HEK293 (cell line): ENCODE measurements around the gene DPEP1.

Experiments
- CTCF ChIA-PET: fragments of 350-600 bp; formaldehyde crosslinking; extraction: SDS; loops from one replicate; lab custom pipeline; 2021; ENCODE audit warnings: antibody characterized with exemption; lab: Yijun Ruan, JAX
- POLR2A ChIA-PET: fragments of 300-600 bp; formaldehyde crosslinking; extraction: SDS; loops from one replicate; lab custom pipeline; 2020; ENCODE audit warnings: antibody characterized with exemption, inconsistent platforms; lab: Yijun Ruan, JAX
- H3K27ac ChIP-seq: fragments of 200-500 bp; sonication (Bioruptor generic); 2 replicates; pipeline ENCODE4 v1.5.1; 2014; ENCODE audit warnings: low read depth, low read length, control low read depth, inconsistent platforms; ENCODE audit errors: extremely low read depth
- H3K36me3 ChIP-seq, 2 experiments: fragments of 200-500 bp in 1 of 2; sonication (Bioruptor generic) in 1 of 2; 1 replicate in 1 of 2; 2 replicates in 1 of 2; pipeline ENCODE4 v1.5.1; 2014 to 2017; ENCODE audit warnings: inconsistent platforms in 2 of 2, low read length in 2 of 2; ENCODE audit not compliant: control insufficient read depth in 2 of 2, insufficient read depth in 1 of 2
- H3K4me1 ChIP-seq: fragments of 200-500 bp; sonication (Bioruptor generic); 2 replicates; pipeline ENCODE4 v1.5.1; 2014; ENCODE audit warnings: mild to moderate bottlenecking, low read length, inconsistent platforms; ENCODE audit not compliant: control insufficient read depth, insufficient read depth
- H3K4me3 ChIP-seq: 2 replicates; pipeline ENCODE4 v1.5.1; 2011; ENCODE audit warnings: low read depth, mild to moderate bottlenecking, control low read depth, low read length, moderate library complexity
- H3K9me3 ChIP-seq: fragments of 200-500 bp; sonication (Bioruptor generic); 2 replicates; pipeline ENCODE4 v1.5.1; 2014; ENCODE audit warnings: low read depth, low read length, inconsistent platforms; ENCODE audit not compliant: control insufficient read depth, insufficient read depth
- KLF9 ChIP-seq: fragments of 450-650 bp; formaldehyde crosslinking; IDR thresholded peaks from 2 replicates; pipeline ENCODE4 v1.5.1; 2016; ENCODE audit warnings: missing biosample characterization, missing genetic modification characterization, low read depth
- SP3 ChIP-seq: fragments of 450-650 bp; formaldehyde crosslinking; IDR thresholded peaks from 2 replicates; pipeline ENCODE4 v1.5.1; 2016; ENCODE audit warnings: missing biosample characterization, missing genetic modification characterization
- WT1 ChIP-seq: fragments of 450-650 bp; formaldehyde crosslinking; IDR thresholded peaks from 2 replicates; pipeline ENCODE4 v1.5.1; 2016; ENCODE audit warnings: missing biosample characterization, missing genetic modification characterization
- ZFP37 ChIP-seq: fragments of 450-650 bp; formaldehyde crosslinking; IDR thresholded peaks from 2 replicates; pipeline ENCODE4 v1.5.1; 2016; ENCODE audit warnings: missing biosample characterization, missing genetic modification characterization
- ZNF10 ChIP-seq: fragments of 450-650 bp; formaldehyde crosslinking; IDR thresholded peaks from 2 replicates; pipeline ENCODE4 v1.5.1; 2017; ENCODE audit warnings: missing biosample characterization, missing genetic modification characterization
- ZNF174 ChIP-seq: fragments of 450-650 bp; formaldehyde crosslinking; IDR thresholded peaks from 2 replicates; pipeline ENCODE4 v1.5.0; 2017; ENCODE audit warnings: missing biosample characterization, mild to moderate bottlenecking, missing genetic modification characterization
- ZNF2 ChIP-seq: fragments of 450-650 bp; formaldehyde crosslinking; IDR thresholded peaks from 2 replicates; pipeline ENCODE4 v1.5.1; 2016; ENCODE audit warnings: missing biosample characterization, missing genetic modification characterization
- ZNF214 ChIP-seq: fragments of 450-650 bp; formaldehyde crosslinking; IDR thresholded peaks from 2 replicates; pipeline ENCODE4 v1.5.1; 2017; ENCODE audit warnings: missing biosample characterization, mild to moderate bottlenecking, missing genetic modification characterization, borderline replicate concordance
- ZNF221 ChIP-seq: fragments of 450-650 bp; formaldehyde crosslinking; IDR thresholded peaks from 2 replicates; pipeline ENCODE4 v1.5.1; 2017; ENCODE audit warnings: missing biosample characterization, missing genetic modification characterization, borderline replicate concordance
- ZNF223 ChIP-seq: fragments of 450-650 bp; formaldehyde crosslinking; IDR thresholded peaks from 2 replicates; pipeline ENCODE4 v1.5.1; 2016; ENCODE audit warnings: missing biosample characterization, missing genetic modification characterization
- ZNF292 ChIP-seq: fragments of 450-650 bp; formaldehyde crosslinking; IDR thresholded peaks from 2 replicates; pipeline ENCODE4 v1.5.1; 2016; ENCODE audit warnings: low read depth, missing biosample characterization, missing genetic modification characterization, borderline replicate concordance
- ZNF335 ChIP-seq: fragments of 450-650 bp; formaldehyde crosslinking; conservative IDR thresholded peaks from 2 replicates; pipeline ENCODE4 v1.5.1; 2016; ENCODE audit warnings: missing biosample characterization, missing genetic modification characterization
- ZNF341 ChIP-seq: fragments of 450-650 bp; formaldehyde crosslinking; IDR thresholded peaks from 2 replicates; pipeline ENCODE4; 2016; ENCODE audit warnings: low read depth, missing biosample characterization, missing genetic modification characterization
- ZNF394 ChIP-seq: fragments of 450-650 bp; formaldehyde crosslinking; IDR thresholded peaks from 2 replicates; pipeline ENCODE4 v1.5.1; 2016; ENCODE audit warnings: missing biosample characterization, missing genetic modification characterization, mild to moderate bottlenecking, moderate library complexity, borderline replicate concordance
- ZNF404 ChIP-seq: fragments of 450-650 bp; formaldehyde crosslinking; IDR thresholded peaks from 2 replicates; pipeline ENCODE4 v1.5.1; 2017; ENCODE audit warnings: missing biosample characterization, missing genetic modification characterization
- ZNF473 ChIP-seq: fragments of 450-650 bp; formaldehyde crosslinking; IDR thresholded peaks from 2 replicates; pipeline ENCODE4 v1.5.1; 2017; ENCODE audit warnings: missing biosample characterization, missing genetic modification characterization
- ZNF521 ChIP-seq: fragments of 450-650 bp; formaldehyde crosslinking; IDR thresholded peaks from 2 replicates; pipeline ENCODE4 v1.5.1; 2017; ENCODE audit warnings: missing biosample characterization, mild to moderate bottlenecking, missing genetic modification characterization
- ZNF610 ChIP-seq: fragments of 450-650 bp; formaldehyde crosslinking; IDR thresholded peaks from 2 replicates; pipeline ENCODE4 v1.5.1; 2016; ENCODE audit warnings: missing biosample characterization, missing genetic modification characterization, borderline replicate concordance
- TF ChIP-seq, protein P1 (sequence below): fragments of 450-650 bp; formaldehyde crosslinking; IDR thresholded peaks from 2 replicates; pipeline ENCODE4 v1.5.1; 2016; ENCODE audit warnings: missing biosample characterization, missing genetic modification characterization
- TF ChIP-seq, protein P2 (sequence below): fragments of 450-650 bp; formaldehyde crosslinking; IDR thresholded peaks from 2 replicates; pipeline ENCODE4 v1.5.1; 2017; ENCODE audit warnings: missing biosample characterization, missing genetic modification characterization
- TF ChIP-seq, protein P3 (sequence below): fragments of 450-650 bp; formaldehyde crosslinking; IDR thresholded peaks from 2 replicates; pipeline ENCODE4 v1.5.1; 2016; ENCODE audit warnings: missing biosample characterization, missing genetic modification characterization
- TF ChIP-seq, protein P4 (sequence below): fragments of 450-650 bp; formaldehyde crosslinking; IDR thresholded peaks from 2 replicates; pipeline ENCODE4 v1.5.1; 2017; ENCODE audit warnings: missing biosample characterization, missing genetic modification characterization
- TF ChIP-seq, protein P5 (sequence below): fragments of 450-650 bp; formaldehyde crosslinking; IDR thresholded peaks from 2 replicates; pipeline ENCODE4 v1.5.1; 2016; ENCODE audit warnings: missing biosample characterization, missing genetic modification characterization, low read depth
- TF ChIP-seq, protein P6 (sequence below): fragments of 450-650 bp; formaldehyde crosslinking; IDR thresholded peaks from 2 replicates; pipeline ENCODE4 v1.5.1; 2016; ENCODE audit warnings: missing biosample characterization, missing genetic modification characterization

Gene DPEP1

DNA sequence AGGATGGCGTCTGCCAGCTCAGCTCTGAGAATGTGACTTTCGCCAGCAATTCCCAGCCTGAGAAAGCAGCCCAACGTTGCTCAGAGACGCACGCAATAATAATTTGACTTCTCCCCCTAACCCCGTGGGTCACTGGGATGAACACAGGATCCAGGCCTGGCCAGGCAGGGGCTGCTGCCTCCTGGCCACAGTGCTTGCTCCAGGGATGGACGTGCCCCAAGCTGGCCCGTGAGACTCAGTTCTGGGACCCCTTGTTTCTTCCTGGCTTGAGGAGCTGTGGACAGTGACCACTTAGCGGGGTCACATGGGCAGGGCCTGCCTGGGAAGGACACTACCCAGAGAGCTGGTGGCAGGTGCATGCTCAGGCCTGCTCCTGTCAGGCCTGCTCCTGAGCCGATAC, 13.5 kb upstream of the DPEP1 start:
- ChIA-PET POLR2A (no interaction called here), CTCF (interaction anchor here (0.5 to 2.4 kb wide), 8 partner anchors 8 to 99 kb away, joined by 3 to 18 read pairs (median 4); no protein-coding TSS in a partner anchor)
- Histone ChIP-seq H3K9me3 (no peaks in the 10 kb centered on the region), H3K36me3 (no peaks in the 10 kb centered on the region), H3K4me1 (no peaks in the 10 kb centered on the region), H3K4me3 (no peak overlapping the region), H3K27ac (no peak overlapping the region)
- TF ChIP-seq ZNF473 (tag by site-specific recombination) (no peak), ZNF10 (tag by site-specific recombination) (no peak), SP3 (tag by site-specific recombination) (no peak), ZNF394 (tag by site-specific recombination) (no peak)
- TF ChIP-seq, protein P1, sequence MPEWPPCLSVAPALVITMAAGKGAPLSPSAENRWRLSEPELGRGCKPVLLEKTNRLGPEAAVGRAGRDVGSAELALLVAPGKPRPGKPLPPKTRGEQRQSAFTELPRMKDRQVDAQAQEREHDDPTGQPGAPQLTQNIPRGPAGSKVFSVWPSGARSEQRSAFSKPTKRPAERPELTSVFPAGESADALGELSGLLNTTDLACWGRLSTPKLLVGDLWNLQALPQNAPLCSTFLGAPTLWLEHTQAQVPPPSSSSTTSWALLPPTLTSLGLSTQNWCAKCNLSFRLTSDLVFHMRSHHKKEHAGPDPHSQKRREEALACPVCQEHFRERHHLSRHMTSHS (tag by site-specific recombination) = no peak
- TF ChIP-seq, protein P2, sequence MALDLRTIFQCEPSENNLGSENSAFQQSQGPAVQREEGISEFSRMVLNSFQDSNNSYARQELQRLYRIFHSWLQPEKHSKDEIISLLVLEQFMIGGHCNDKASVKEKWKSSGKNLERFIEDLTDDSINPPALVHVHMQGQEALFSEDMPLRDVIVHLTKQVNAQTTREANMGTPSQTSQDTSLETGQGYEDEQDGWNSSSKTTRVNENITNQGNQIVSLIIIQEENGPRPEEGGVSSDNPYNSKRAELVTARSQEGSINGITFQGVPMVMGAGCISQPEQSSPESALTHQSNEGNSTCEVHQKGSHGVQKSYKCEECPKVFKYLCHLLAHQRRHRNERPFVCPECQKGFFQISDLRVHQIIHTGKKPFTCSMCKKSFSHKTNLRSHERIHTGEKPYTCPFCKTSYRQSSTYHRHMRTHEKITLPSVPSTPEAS (tag by site-specific recombination) = no peak
- TF ChIP-seq, protein P3, sequence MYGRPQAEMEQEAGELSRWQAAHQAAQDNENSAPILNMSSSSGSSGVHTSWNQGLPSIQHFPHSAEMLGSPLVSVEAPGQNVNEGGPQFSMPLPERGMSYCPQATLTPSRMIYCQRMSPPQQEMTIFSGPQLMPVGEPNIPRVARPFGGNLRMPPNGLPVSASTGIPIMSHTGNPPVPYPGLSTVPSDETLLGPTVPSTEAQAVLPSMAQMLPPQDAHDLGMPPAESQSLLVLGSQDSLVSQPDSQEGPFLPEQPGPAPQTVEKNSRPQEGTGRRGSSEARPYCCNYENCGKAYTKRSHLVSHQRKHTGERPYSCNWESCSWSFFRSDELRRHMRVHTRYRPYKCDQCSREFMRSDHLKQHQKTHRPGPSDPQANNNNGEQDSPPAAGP (tag by site-specific recombination) = no peak

DNA sequence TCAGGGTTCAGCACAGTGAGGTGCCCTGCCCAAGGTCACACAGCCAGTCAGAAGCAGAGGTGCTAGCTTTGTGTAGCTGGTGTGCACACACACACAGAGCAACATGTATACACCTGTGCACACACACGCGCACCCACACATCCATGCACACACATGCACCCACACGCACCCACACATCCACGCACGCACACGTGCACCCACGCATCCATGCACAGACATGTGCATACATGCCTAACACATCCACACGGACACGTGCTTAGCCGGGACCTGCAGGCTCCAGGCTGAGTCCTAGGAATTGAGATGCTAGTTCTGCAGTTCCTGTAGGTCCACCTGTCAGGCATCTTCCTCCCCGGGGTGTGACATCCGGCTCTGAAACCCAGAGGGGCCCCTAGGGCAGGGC, 13.0 kb upstream of the DPEP1 start:
- Histone ChIP-seq H3K27ac (no peak overlapping the region), H3K36me3 (no peaks in the 10 kb centered on the region), H3K9me3 (no peaks in the 10 kb centered on the region), H3K4me1 (no peaks in the 10 kb centered on the region), H3K4me3 (no peak overlapping the region)
- CTCF ChIA-PET = interaction anchor here (0.7 to 2.4 kb wide), 5 partner anchors 9 to 99 kb away, joined by 3 to 18 read pairs (median 5); no protein-coding TSS in a partner anchor
- POLR2A ChIA-PET = no interaction called here
- TF ChIP-seq, protein P4, sequence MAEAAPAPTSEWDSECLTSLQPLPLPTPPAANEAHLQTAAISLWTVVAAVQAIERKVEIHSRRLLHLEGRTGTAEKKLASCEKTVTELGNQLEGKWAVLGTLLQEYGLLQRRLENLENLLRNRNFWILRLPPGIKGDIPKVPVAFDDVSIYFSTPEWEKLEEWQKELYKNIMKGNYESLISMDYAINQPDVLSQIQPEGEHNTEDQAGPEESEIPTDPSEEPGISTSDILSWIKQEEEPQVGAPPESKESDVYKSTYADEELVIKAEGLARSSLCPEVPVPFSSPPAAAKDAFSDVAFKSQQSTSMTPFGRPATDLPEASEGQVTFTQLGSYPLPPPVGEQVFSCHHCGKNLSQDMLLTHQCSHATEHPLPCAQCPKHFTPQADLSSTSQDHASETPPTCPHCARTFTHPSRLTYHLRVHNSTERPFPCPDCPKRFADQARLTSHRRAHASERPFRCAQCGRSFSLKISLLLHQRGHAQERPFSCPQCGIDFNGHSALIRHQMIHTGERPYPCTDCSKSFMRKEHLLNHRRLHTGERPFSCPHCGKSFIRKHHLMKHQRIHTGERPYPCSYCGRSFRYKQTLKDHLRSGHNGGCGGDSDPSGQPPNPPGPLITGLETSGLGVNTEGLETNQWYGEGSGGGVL (tag by site-specific recombination) = no peak
- TF ChIP-seq ZNF2 (tag by site-specific recombination) (no peak), ZNF404 (tag by site-specific recombination) (no peak), ZNF292 (no peak), ZNF221 (tag by site-specific recombination) (no peak), ZNF335 (tag by site-specific recombination) (no peak), ZNF223 (tag by site-specific recombination) (no peak), ZNF341 (no peak), ZFP37 (no peak), KLF9 (tag by site-specific recombination) (no peak), ZNF174 (tag by site-specific recombination) (no peak), ZNF214 (tag by site-specific recombination) (no peak), ZNF521 (tag by site-specific recombination) (no peak), WT1 (tag by site-specific recombination) (no peak), ZNF610 (tag by site-specific recombination) (no peak)
- TF ChIP-seq, protein P5, sequence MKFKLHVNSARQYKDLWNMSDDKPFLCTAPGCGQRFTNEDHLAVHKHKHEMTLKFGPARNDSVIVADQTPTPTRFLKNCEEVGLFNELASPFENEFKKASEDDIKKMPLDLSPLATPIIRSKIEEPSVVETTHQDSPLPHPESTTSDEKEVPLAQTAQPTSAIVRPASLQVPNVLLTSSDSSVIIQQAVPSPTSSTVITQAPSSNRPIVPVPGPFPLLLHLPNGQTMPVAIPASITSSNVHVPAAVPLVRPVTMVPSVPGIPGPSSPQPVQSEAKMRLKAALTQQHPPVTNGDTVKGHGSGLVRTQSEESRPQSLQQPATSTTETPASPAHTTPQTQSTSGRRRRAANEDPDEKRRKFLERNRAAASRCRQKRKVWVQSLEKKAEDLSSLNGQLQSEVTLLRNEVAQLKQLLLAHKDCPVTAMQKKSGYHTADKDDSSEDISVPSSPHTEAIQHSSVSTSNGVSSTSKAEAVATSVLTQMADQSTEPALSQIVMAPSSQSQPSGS (tag by site-specific recombination) = no peak
- TF ChIP-seq, protein P6, sequence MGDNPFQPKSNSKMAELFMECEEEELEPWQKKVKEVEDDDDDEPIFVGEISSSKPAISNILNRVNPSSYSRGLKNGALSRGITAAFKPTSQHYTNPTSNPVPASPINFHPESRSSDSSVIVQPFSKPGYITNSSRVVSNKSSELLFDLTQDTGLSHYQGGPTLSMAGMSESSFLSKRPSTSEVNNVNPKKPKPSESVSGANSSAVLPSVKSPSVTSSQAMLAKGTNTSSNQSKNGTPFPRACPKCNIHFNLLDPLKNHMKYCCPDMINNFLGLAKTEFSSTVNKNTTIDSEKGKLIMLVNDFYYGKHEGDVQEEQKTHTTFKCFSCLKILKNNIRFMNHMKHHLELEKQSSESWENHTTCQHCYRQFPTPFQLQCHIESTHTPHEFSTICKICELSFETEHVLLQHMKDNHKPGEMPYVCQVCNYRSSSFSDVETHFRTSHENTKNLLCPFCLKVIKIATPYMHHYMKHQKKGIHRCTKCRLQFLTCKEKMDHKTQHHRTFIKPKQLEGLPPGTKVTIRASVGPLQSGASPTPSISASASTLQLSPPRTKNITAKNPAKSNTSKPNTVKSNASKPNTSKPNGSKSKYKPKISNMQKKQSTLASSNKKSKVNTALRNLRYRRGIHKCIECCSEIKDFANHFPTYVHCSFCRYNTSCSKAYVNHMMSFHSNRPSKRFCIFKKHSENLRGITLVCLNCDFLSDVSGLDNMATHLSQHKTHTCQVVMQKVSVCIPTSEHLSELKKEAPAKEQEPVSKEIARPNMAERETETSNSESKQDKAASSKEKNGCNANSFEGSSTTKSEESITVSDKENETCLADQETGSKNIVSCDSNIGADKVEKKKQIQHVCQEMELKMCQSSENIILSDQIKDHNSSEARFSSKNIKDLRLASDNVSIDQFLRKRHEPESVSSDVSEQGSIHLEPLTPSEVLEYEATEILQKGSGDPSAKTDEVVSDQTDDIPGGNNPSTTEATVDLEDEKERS (tag by site-specific recombination) = no peak
- TF ChIP-seq, protein P2 (tag by site-specific recombination) = peak; percentile 55; the same call in 1 of the 2 replicates
